IMR-90 (cell line): ENCODE data around the gene BLTP2. TPM values are rescaled to one million over a fixed set of nuclear protein-coding genes. Genes with fewer than 3 reads are reported as not detected.

Source experiments
- ATAC-seq: fragments of 200-7000 bp; cut with Tn5 transposase; 2 replicates; pipeline ENCODE4 v1.9.1; 2020; ENCODE audit warnings: low read depth, mild to moderate bottlenecking, moderate library complexity
- BruUV-seq: library from RNA; stranded (reverse); fragments of 400-500 nt; replicated peaks from 2 replicates; lab custom pipeline; 2021; lab: Mats Ljungman, UMichigan
- CTCF ChIA-PET: fragments of 300-600 bp; formaldehyde crosslinking; extraction: SDS; loops from one replicate; lab custom pipeline; 2021; ENCODE audit warnings: antibody characterized with exemption; lab: Yijun Ruan, JAX
- POLR2A ChIA-PET: fragments of 300-600 bp; sonication (Branson Sonifier 250); formaldehyde crosslinking; loops from one replicate; lab custom pipeline; 2022; ENCODE audit warnings: antibody characterized with exemption; ENCODE audit not compliant: unreplicated experiment; lab: Charles Lee
- DNase-seq: peaks from one replicate; pipeline ENCODE4 v3.0.0; 2013
- H2AFZ ChIP-seq: replicated peaks from 2 replicates; pipeline ENCODE3; 2013; ENCODE audit warnings: low read length, mild to moderate bottlenecking; ENCODE audit not compliant: poor library complexity
- H2AK5ac ChIP-seq: 2 replicates; pipeline ENCODE4 v1.6.1; 2013; ENCODE audit warnings: low read depth, low read length, inconsistent platforms
- H2AK9ac ChIP-seq: replicated peaks from 2 replicates; pipeline ENCODE3; 2013; ENCODE audit warnings: mild to moderate bottlenecking, low read depth, low read length, moderate library complexity; ENCODE audit not compliant: poor library complexity
- H2BK120ac ChIP-seq: 2 replicates; pipeline ENCODE4 v1.6.1; 2013; ENCODE audit warnings: low read depth, low read length, inconsistent platforms
- H2BK15ac ChIP-seq: 3 replicates; pipeline ENCODE4 v1.6.1; 2013; ENCODE audit warnings: low read depth, low read length, inconsistent platforms
- H2BK20ac ChIP-seq: 2 replicates; pipeline ENCODE4 v1.6.1; 2013; ENCODE audit warnings: low read depth, mild to moderate bottlenecking, inconsistent platforms, low read length, moderate library complexity
- H2BK5ac ChIP-seq: 2 replicates; pipeline ENCODE4 v1.6.1; 2013; ENCODE audit warnings: mild to moderate bottlenecking, low read depth, low read length, inconsistent platforms; ENCODE audit not compliant: poor library complexity, severe bottlenecking
- H3K14ac ChIP-seq: replicated peaks from 2 replicates; pipeline ENCODE4 v1.6.1; 2013; ENCODE audit warnings: low read depth, low read length, inconsistent platforms
- H3K18ac ChIP-seq: 2 replicates; pipeline ENCODE4 v1.6.1; 2013; ENCODE audit warnings: low read depth, low read length, control low read depth
- H3K23ac ChIP-seq: 2 replicates; pipeline ENCODE4 v1.6.1; 2013; ENCODE audit warnings: low read depth, low read length, inconsistent platforms
- H3K27ac ChIP-seq: 2 replicates; pipeline ENCODE4 v1.5.1; 2013; ENCODE audit warnings: mild to moderate bottlenecking, control low read depth, low read length; ENCODE audit not compliant: insufficient read depth
- H3K27me3 ChIP-seq: 2 replicates; pipeline ENCODE4 v1.6.1; 2013; ENCODE audit warnings: low read length; ENCODE audit not compliant: control insufficient read depth, insufficient read depth
- H3K36me3 ChIP-seq: 2 replicates; pipeline ENCODE4 v1.6.1; 2013; ENCODE audit warnings: low read length, mixed read lengths; ENCODE audit not compliant: control insufficient read depth, insufficient read depth
- H3K4ac ChIP-seq: 2 replicates; pipeline ENCODE4 v1.6.1; 2013; ENCODE audit warnings: low read depth, low read length, inconsistent platforms
- H3K4me1 ChIP-seq: 2 replicates; pipeline ENCODE4 v1.6.1; 2013; ENCODE audit warnings: low read length, mixed read lengths; ENCODE audit not compliant: control insufficient read depth, insufficient read depth
- H3K4me2 ChIP-seq: 2 replicates; pipeline ENCODE4 v1.6.1; 2013; ENCODE audit warnings: low read depth, mild to moderate bottlenecking, control low read depth, low read length, moderate library complexity
- H3K4me3 ChIP-seq: 2 replicates; pipeline ENCODE4 v1.5.1; 2013; ENCODE audit warnings: low read depth, mild to moderate bottlenecking, control low read depth, low read length, moderate library complexity; ENCODE audit not compliant: insufficient read depth
- H3K56ac ChIP-seq: 2 replicates; pipeline ENCODE4 v1.6.1; 2013; ENCODE audit warnings: low read length, inconsistent platforms; ENCODE audit not compliant: insufficient read depth; ENCODE audit errors: extremely low read depth
- H3K79me1 ChIP-seq, 2 experiments: 2 replicates each; pipeline ENCODE4 v1.6.1; 2013; ENCODE audit warnings: low read length in 2 of 2, inconsistent platforms in 1 of 2, low read depth in 1 of 2
- H3K9ac ChIP-seq: 2 replicates; pipeline ENCODE4 v1.6.1; 2013; ENCODE audit warnings: low read depth, low read length, control low read depth
- H3K9me1 ChIP-seq: 2 replicates; pipeline ENCODE4 v1.6.1; 2013; ENCODE audit warnings: low read length, inconsistent platforms; ENCODE audit not compliant: insufficient read depth
- H3K9me3 ChIP-seq: 2 replicates; pipeline ENCODE4 v1.6.1; 2013; ENCODE audit warnings: low read length; ENCODE audit not compliant: control insufficient read depth, insufficient read depth
- H4K20me1 ChIP-seq: 2 replicates; pipeline ENCODE4 v1.6.1; 2013; ENCODE audit warnings: low read length, inconsistent platforms; ENCODE audit not compliant: insufficient read depth
- H4K5ac ChIP-seq: 2 replicates; pipeline ENCODE4 v1.6.1; 2013; ENCODE audit warnings: mild to moderate bottlenecking, low read depth, low read length, control low read depth
- H4K8ac ChIP-seq, 2 experiments: 2 replicates each; pipeline ENCODE4 v1.6.1; 2013; ENCODE audit warnings: low read depth in 2 of 2, low read length in 2 of 2, control low read depth in 1 of 2, inconsistent platforms in 1 of 2
- H4K91ac ChIP-seq: 2 replicates; pipeline ENCODE4 v1.6.1; 2013; ENCODE audit warnings: low read depth, low read length, inconsistent platforms; ENCODE audit not compliant: insufficient read depth
- BHLHE40 ChIP-seq: fragments of 150-350 bp; IDR thresholded peaks from 2 replicates; pipeline ENCODE4 v1.6.1; 2016; ENCODE audit warnings: mild to moderate bottlenecking, low read depth, low read length
- CEBPB ChIP-seq: IDR thresholded peaks from 2 replicates; pipeline ENCODE4 v1.6.1; 2012; ENCODE audit warnings: low read depth, low read length, improper control_type of control experiment
- CHD1 ChIP-seq: IDR thresholded peaks from 2 replicates; pipeline ENCODE4 v1.6.1; 2012; ENCODE audit warnings: low read depth, low read length, improper control_type of control experiment
- FOS ChIP-seq: fragments of 150-350 bp; IDR thresholded peaks from 2 replicates; pipeline ENCODE4 v1.6.1; 2016; ENCODE audit warnings: low read depth, low read length
- MAFK ChIP-seq: IDR thresholded peaks from 2 replicates; pipeline ENCODE4 v1.6.1; 2012; ENCODE audit warnings: low read depth, low read length, improper control_type of control experiment
- MAZ ChIP-seq: IDR thresholded peaks from 2 replicates; pipeline ENCODE4 v1.6.1; 2012; ENCODE audit warnings: low read depth, mild to moderate bottlenecking, low read length, improper control_type of control experiment, moderate library complexity, borderline replicate concordance
- MXI1 ChIP-seq: IDR thresholded peaks from 2 replicates; pipeline ENCODE4 v1.6.1; 2012; ENCODE audit warnings: low read depth, mild to moderate bottlenecking, low read length, moderate library complexity, borderline replicate concordance
- NFE2L2 ChIP-seq: fragments of 150-350 bp; IDR thresholded peaks from 2 replicates; pipeline ENCODE4 v1.6.1; 2016; ENCODE audit warnings: low read depth, mild to moderate bottlenecking, low read length
- POLR2A ChIP-seq: IDR thresholded peaks from 2 replicates; pipeline ENCODE4 v1.6.1; 2012; ENCODE audit warnings: mild to moderate bottlenecking, low read depth, low read length
- RAD21 ChIP-seq: IDR thresholded peaks from 2 replicates; pipeline ENCODE4 v1.6.1; 2012; ENCODE audit warnings: low read length, improper control_type of control experiment
- RCOR1 ChIP-seq: IDR thresholded peaks from 2 replicates; pipeline ENCODE4 v1.6.1; 2012; ENCODE audit warnings: mild to moderate bottlenecking, low read length, improper control_type of control experiment; ENCODE audit not compliant: insufficient replicate concordance
- RFX5 ChIP-seq: IDR thresholded peaks from 2 replicates; pipeline ENCODE4 v1.8.0; 2012; ENCODE audit warnings: low read depth, mild to moderate bottlenecking, low read length, moderate library complexity
- SMC3 ChIP-seq: fragments of 150-350 bp; IDR thresholded peaks from 2 replicates; pipeline ENCODE4 v1.6.1; 2016; ENCODE audit warnings: low read depth, mild to moderate bottlenecking, antibody characterized with exemption, low read length, moderate library complexity
- WGBS, 2 experiments: methylation state at CpG; one replicate each; pipeline versions ENCODE4 v1.1.5 to v1.1.7; 2013; ENCODE audit warnings: missing lambda C conversion rate in 2 of 2; ENCODE audit not compliant: insufficient read length in 1 of 2; ENCODE audit errors: extremely low coverage in 2 of 2; 5-methylcytosine and 5-hydroxymethylcytosine counted together
- dilution Hi-C: fragments of 300-500 bp; cut with HindIII; formaldehyde crosslinking; loops from one replicate; pipeline ENCODE4 v1.14.3; 2018; ENCODE audit warnings: low sequenced_read_pairs; ENCODE audit not compliant: unreplicated experiment
- in situ Hi-C: fragments of 300-500 bp; cut with MboI; formaldehyde crosslinking; loops from 3 replicates; pipeline ENCODE4 v1.14.3; 2019; ENCODE audit warnings: low sequenced_read_pairs, inconsistent platforms, mixed read lengths
- intact Hi-C: fragments of 100-400 bp; cut with micrococcal nuclease; formaldehyde crosslinking; loops from 2 replicates; pipeline ENCODE4 v1.10.0; 2022
- polyA plus RNA-seq, 3 experiments: library from polyadenylated mRNA; depleted of rRNA; stranded (reverse); fragments of >200 nt; gene quantifications; 2 replicates each; pipeline ENCODE4 v1.2.3, GENCODE V29; 2012; ENCODE audit warnings: low replicate concordance in 1 of 3
- total RNA-seq: library from RNA; depleted of rRNA; stranded (reverse); fragments of >200 nt; gene quantifications from 2 replicates; pipeline ENCODE4 v1.2.3, GENCODE V29; 2012
- TF ChIP-seq, protein P1 (sequence below): fragments of 150-350 bp; IDR thresholded peaks from 2 replicates; pipeline ENCODE4 v1.6.1; 2017; ENCODE audit warnings: mild to moderate bottlenecking, antibody characterized with exemption, low read length, low read depth
- TF ChIP-seq, protein P2 (sequence below): fragments of 150-350 bp; IDR thresholded peaks from 2 replicates; pipeline ENCODE4 v1.6.1; 2016; ENCODE audit warnings: low read depth, mild to moderate bottlenecking, low read length, moderate library complexity, borderline replicate concordance
- TF ChIP-seq, protein P3 (sequence below): conservative IDR thresholded peaks from 2 replicates; pipeline ENCODE4 v1.5.1; 2012; ENCODE audit warnings: mild to moderate bottlenecking, low read depth, low read length, improper control_type of control experiment

The BLTP2 gene
- total and polyA plus RNA-seq, 2 of the 4 experiments (the other 2 are of a cell fraction), result 42.3 to 174 TPM

DNA sequence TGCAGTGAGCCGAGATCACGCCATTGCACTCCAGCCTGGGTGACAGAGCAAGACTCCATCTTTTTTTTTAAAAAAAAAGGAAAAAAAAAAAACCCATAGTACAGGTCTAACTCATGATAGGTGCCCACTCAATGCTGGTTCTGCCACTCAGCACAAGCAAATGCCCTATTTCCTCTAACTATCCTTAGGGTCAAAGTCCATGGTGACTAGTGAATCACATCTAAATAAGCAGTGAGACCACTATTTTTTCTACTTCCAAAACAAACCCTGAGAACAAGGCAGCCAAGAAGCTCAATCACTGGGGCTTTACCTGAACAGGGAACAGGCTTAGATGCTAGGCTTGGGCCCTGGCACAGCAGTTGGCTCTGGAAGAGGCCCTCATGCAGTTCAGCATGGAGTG is 3.4 kb downstream of the BLTP2 start:
- H3K4me2 ChIP-seq, result no peak overlapping the region
- H2AFZ ChIP-seq, result no peak overlapping the region
- WGBS, 2 experiments, result no CpG with 5 or more reads among the region's 2 CpGs
- ATAC-seq (no peak), DNase-seq (no peak)
- H3K9me1 ChIP-seq, result no peaks in the 10 kb centered on the region
- H2BK20ac ChIP-seq, result no peak overlapping the region
- peaks cover 2% of the 10 kb centered on the region; the same call in 1 of the 2 replicates for H3K4me1 ChIP-seq
- no peak overlapping the region for H2BK5ac ChIP-seq
- no peak overlapping the region for H2AK9ac ChIP-seq
- no peak overlapping the region for H3K18ac ChIP-seq
- H3K27me3 ChIP-seq, result no peaks in the 10 kb centered on the region
- no peak overlapping the region for H4K5ac ChIP-seq
- in situ Hi-C loops (no loop called here), dilution Hi-C loops (no loop called here), intact Hi-C loops (no loop called here)
- no peak overlapping the region for H4K8ac ChIP-seq
- no peak overlapping the region for H3K27ac ChIP-seq
- H3K36me3 ChIP-seq, result peaks cover 46% of the 10 kb centered on the region
- TF ChIP-seq RFX5 (no peak), POLR2A (no peak), RAD21 (no peak), MAZ (no peak), MAFK (no peak), BHLHE40 (no peak), FOS (no peak), SMC3 (no peak), MXI1 (no peak), CHD1 (no peak), RCOR1 (no peak), CEBPB (no peak), NFE2L2 (no peak)
- TF ChIP-seq, protein P1, sequence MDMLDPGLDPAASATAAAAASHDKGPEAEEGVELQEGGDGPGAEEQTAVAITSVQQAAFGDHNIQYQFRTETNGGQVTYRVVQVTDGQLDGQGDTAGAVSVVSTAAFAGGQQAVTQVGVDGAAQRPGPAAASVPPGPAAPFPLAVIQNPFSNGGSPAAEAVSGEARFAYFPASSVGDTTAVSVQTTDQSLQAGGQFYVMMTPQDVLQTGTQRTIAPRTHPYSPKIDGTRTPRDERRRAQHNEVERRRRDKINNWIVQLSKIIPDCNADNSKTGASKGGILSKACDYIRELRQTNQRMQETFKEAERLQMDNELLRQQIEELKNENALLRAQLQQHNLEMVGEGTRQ, result no peak
- TF ChIP-seq, protein P2, sequence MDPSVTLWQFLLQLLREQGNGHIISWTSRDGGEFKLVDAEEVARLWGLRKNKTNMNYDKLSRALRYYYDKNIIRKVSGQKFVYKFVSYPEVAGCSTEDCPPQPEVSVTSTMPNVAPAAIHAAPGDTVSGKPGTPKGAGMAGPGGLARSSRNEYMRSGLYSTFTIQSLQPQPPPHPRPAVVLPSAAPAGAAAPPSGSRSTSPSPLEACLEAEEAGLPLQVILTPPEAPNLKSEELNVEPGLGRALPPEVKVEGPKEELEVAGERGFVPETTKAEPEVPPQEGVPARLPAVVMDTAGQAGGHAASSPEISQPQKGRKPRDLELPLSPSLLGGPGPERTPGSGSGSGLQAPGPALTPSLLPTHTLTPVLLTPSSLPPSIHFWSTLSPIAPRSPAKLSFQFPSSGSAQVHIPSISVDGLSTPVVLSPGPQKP, result no peak
- TF ChIP-seq, protein P3, sequence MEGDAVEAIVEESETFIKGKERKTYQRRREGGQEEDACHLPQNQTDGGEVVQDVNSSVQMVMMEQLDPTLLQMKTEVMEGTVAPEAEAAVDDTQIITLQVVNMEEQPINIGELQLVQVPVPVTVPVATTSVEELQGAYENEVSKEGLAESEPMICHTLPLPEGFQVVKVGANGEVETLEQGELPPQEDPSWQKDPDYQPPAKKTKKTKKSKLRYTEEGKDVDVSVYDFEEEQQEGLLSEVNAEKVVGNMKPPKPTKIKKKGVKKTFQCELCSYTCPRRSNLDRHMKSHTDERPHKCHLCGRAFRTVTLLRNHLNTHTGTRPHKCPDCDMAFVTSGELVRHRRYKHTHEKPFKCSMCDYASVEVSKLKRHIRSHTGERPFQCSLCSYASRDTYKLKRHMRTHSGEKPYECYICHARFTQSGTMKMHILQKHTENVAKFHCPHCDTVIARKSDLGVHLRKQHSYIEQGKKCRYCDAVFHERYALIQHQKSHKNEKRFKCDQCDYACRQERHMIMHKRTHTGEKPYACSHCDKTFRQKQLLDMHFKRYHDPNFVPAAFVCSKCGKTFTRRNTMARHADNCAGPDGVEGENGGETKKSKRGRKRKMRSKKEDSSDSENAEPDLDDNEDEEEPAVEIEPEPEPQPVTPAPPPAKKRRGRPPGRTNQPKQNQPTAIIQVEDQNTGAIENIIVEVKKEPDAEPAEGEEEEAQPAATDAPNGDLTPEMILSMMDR, result no peak
- ChIA-PET POLR2A (no interaction called here), CTCF (no interaction called here)
- no peaks in the 10 kb centered on the region for H3K9me3 ChIP-seq
- H4K20me1 ChIP-seq, result peaks cover 13% of the 10 kb centered on the region; the same call in 1 of the 2 replicates
- H3K4me3 ChIP-seq, result no peak overlapping the region
- no peak overlapping the region for H3K14ac ChIP-seq
- no peak overlapping the region for H3K23ac ChIP-seq
- no peak overlapping the region for H3K9ac ChIP-seq
- H3K56ac ChIP-seq, result no peak overlapping the region
- BruUV-seq, result no TSS peak
- no peak overlapping the region for H4K91ac ChIP-seq
- H2BK120ac ChIP-seq, result no peak overlapping the region
- H3K79me1 ChIP-seq, result peaks cover 33 to 64% of the 10 kb centered on the region in 2 experiments
- H3K4ac ChIP-seq, result no peak overlapping the region
- H2AK5ac ChIP-seq, result no peak overlapping the region
- H2BK15ac ChIP-seq, result no peak overlapping the region
